Pancreas (tissue), 10 donors: ENCODE results near the gene PPP1R11. TPM values are rescaled to one million over a fixed set of nuclear protein-coding genes. Genes with fewer than 3 reads are reported as not detected.

ENCODE experiments used
- ATAC-seq, 4 donors: fragments of 200-7000 bp; cut with Tn5 transposase; one replicate each; pipeline versions ENCODE4 v1.8.0 to v1.9.1; 2020; ENCODE audit warnings: mild to moderate bottlenecking in 4 of 4, moderate library complexity in 4 of 4
- DNase-seq, 6 donors: peaks; one replicate each; pipeline ENCODE4 v3.0.0-alpha.2; 2020
- FAIRE-seq: peaks from 2 replicates; lab custom pipeline; 2012; peaks lifted over from hg19 to GRCh38; lab: Jason Lieb, UNC
- H3K27ac ChIP-seq, 4 donors: fragments of 200-600 bp; sonication (generic); 1 replicate in 3 of 4; 2 replicates in 1 of 4; pipeline versions ENCODE4 v1.5.0 to v1.8.0; 2020
- H3K27me3 ChIP-seq, 4 donors: fragments of 200-600 bp; one replicate each; pipeline ENCODE4 v1.8.0; 2021
- H3K36me3 ChIP-seq, 3 donors: fragments of 200-600 bp; sonication (generic) in 1 of 3; one replicate each; pipeline versions ENCODE4 v1.5.0 to v1.8.0; 2020 to 2021
- H3K4me1 ChIP-seq, 3 donors: fragments of 200-600 bp; one replicate each; pipeline ENCODE4 v1.8.0; 2021
- H3K4me3 ChIP-seq, 4 donors: fragments of 200-600 bp; sonication (generic) in 2 of 4; one replicate each; pipeline versions ENCODE4 v1.5.0 to v1.8.0; 2020 to 2021
- H3K9me3 ChIP-seq, 4 donors: fragments of 200-600 bp; one replicate each; pipeline ENCODE4 v1.8.0; 2021
- CTCF ChIP-seq, 4 donors: fragments of 200-600 bp; sonication (generic) in 3 of 4; IDR thresholded peaks; one replicate each; pipeline versions ENCODE4 v1.5.0 to v1.8.0; 2021; ENCODE audit warnings: antibody characterized with exemption in 4 of 4
- WGBS, 2 donors: extraction: QIAGEN DNeasy Blood & Tissue Kit; methylation state at CpG; one replicate each; pipeline ENCODE4 v1.1.7; 2013; 5-methylcytosine and 5-hydroxymethylcytosine counted together
- intact Hi-C, 3 donors: fragments of 100-400 bp; cut with DNase I; formaldehyde crosslinking; loops; one replicate each; pipeline versions ENCODE4 v1.11.1 to v1.14.2; 2022
- polyA plus RNA-seq, 2 donors: library from polyadenylated mRNA; stranded (reverse); fragments of 200-250 nt; gene quantifications; one replicate each; pipeline ENCODE4 v1.2.3, GENCODE V29; 2013
- total RNA-seq, 6 donors: library from RNA; stranded (reverse); fragmentation: NEBNext Ultra II Directional in 4 of 6; extraction: Animal tissue kit (Norgen Biotek cat#: 25700) in 4 of 6; gene quantifications; one replicate each; pipeline versions ENCODE4 v1.2.1 to v1.2.4, GENCODE V29; 2021 to 2023
- donor health status: healthy with polysubstance abuse.
- donor health status: DM: no; HTN: no; CAD: no; lungs with moderate emphysema.
- donor health status: DM: no; HTN: no; CAD: no.
- donor health status: control.
- donor health status: control.
- donor health status: Bipolar disorder and iron deficiency.
- donor health status: DM: yes; HTN: yes; CAD: no.
- donor health status: DM: no; HTN: no; CAD: no.
- donor health status: DM: no; HTN: no; CAD: no.
- donor health status: DM: yes; HTN: yes; CAD: no.

The PPP1R11 gene
- total and polyA plus RNA-seq, 8 donors: 17.9 to 36.9 (median 23.8) TPM

- Histone ChIP-seq H3K36me3 (peaks cover 0 to 10% (median 0%) of the 10 kb centered on the region in 3 donors), H3K4me1 (peaks cover 5 to 23% (median 15%) of the 10 kb centered on the region in 3 donors), H3K27me3 (no peaks in the 10 kb centered on the region), H3K9me3 (no peaks in the 10 kb centered on the region), H3K4me3 (no peak overlapping the region), H3K27ac (no peak overlapping the region)
- no peak for FAIRE-seq
- WGBS, 2 donors: 55 to 59% methylated on average over 3 of the region's 3 CpGs
- intact Hi-C loops: no loop called here
- DNase-seq: no peak
- no peak for TF ChIP-seq CTCF (IDR thresholded peaks at IDR 0.05)
- no peak for ATAC-seq
These were observed 4.9 kb downstream of the PPP1R11 start for GRCh38 chr6:30071858-30072257.

- peaks cover 0 to 14% (median 7%) of the 10 kb centered on the region in 3 donors for H3K4me1 ChIP-seq
- peak overlapping the region in 1 of 4 donors; percentile 56 for H3K4me3 ChIP-seq
- ATAC-seq: no peak
- intact Hi-C loops: no loop called here
- no peak for TF ChIP-seq CTCF (IDR thresholded peaks at IDR 0.05)
- 57 to 61% methylated on average over 7 of the region's 7 CpGs for WGBS, 2 donors
- no peak for FAIRE-seq
- DNase-seq: no peak
- no peaks in the 10 kb centered on the region for H3K27me3 ChIP-seq
- H3K9me3 ChIP-seq: no peaks in the 10 kb centered on the region
- H3K36me3 ChIP-seq: peaks cover 0 to 10% (median 0%) of the 10 kb centered on the region in 3 donors
- H3K27ac ChIP-seq: no peak overlapping the region
These were observed 6.7 kb downstream of the PPP1R11 start for GRCh38 chr6:30073489-30074235.

- intact Hi-C loops: no loop called here
- peak; percentile 5 to 23 (median 14) for ATAC-seq
- H3K27me3 ChIP-seq: no peaks in the 10 kb centered on the region
- H3K9me3 ChIP-seq: no peaks in the 10 kb centered on the region
- peaks cover 0 to 14% (median 7%) of the 10 kb centered on the region in 3 donors for H3K4me1 ChIP-seq
- 4% methylated on average over 32 to 37 of the region's 37 CpGs for WGBS, 2 donors
- no peak overlapping the region for H3K27ac ChIP-seq
- no peak for TF ChIP-seq CTCF (IDR thresholded peaks at IDR 0.05)
- H3K36me3 ChIP-seq: peaks cover 0 to 7% (median 0%) of the 10 kb centered on the region in 3 donors
- peak in 2 of 6 donors; percentile 28 to 42 for DNase-seq
- no peak for FAIRE-seq
- H3K4me3 ChIP-seq: peak overlapping the region; percentile 24 to 56 (median 32)
These were observed 7.5 kb downstream of the PPP1R11 start for GRCh38 chr6:30074331-30075093.

GRCh38 chr6:30075094-30075789 is 8.2 kb downstream of the PPP1R11 start, which contains the start of gene RNF39:
Gene RNF39, minus strand, starts transcription at chr6:30075769. Its CDS starts 184 bp downstream, at chr6:30075585.
- Histone ChIP-seq H3K27me3 (no peaks in the 10 kb centered on the region), H3K27ac (peak within 1 kb of the TSS; percentile 17 to 61 (median 46))
- DNase-seq: peak in 4 of 6 donors; percentile 28 to 74 (median 51)

More at GRCh38 chr6:30075094-30075789, 8.2 kb downstream of the PPP1R11 start, which contains the start of gene RNF39:
- no peaks in the 10 kb centered on the region for H3K36me3 ChIP-seq
- no peaks in the 10 kb centered on the region for H3K9me3 ChIP-seq
- peak within 1 kb of the TSS; percentile 24 to 56 (median 32) for H3K4me3 ChIP-seq
- WGBS, 2 donors: 1 to 3% methylated on average over 64 of the region's 64 CpGs
- ATAC-seq: peak; percentile 36 to 54 (median 48)
- H3K4me1 ChIP-seq: peaks cover 0 to 14% (median 7%) of the 10 kb centered on the region in 3 donors
- intact Hi-C loops: no loop called here
- no peak for TF ChIP-seq CTCF (IDR thresholded peaks at IDR 0.05)
- FAIRE-seq: no peak
